NCI-H1694 treated with DMSO at 0.1 percent for 48 hours (cell line): ENCODE data around the gene MCM7.

Source experiments
- DNase-seq: peaks from one replicate; lab custom pipeline; 2025; lab: John Stamatoyannopoulos, UW

The MCM7 gene

GRCh38 chr7:100093925-100094486 is 7.2 kb downstream of the MCM7 start:
- no peak for DNase-seq

- DNase-seq: no peak
Observed at GRCh38 chr7:100093498-100093897, 7.7 kb downstream of the MCM7 start.

- no peak for DNase-seq
Observed at GRCh38 chr7:100093054-100093453, 8.1 kb downstream of the MCM7 start.

- no peak for DNase-seq
Observed at GRCh38 chr7:100091411-100092181, 9.6 kb downstream of the MCM7 start.

- no peak for DNase-seq
Observed at GRCh38 chr7:100090527-100091410, 10.4 kb downstream of the MCM7 start.

GRCh38 chr7:100089458-100090196 is 11.6 kb downstream of the MCM7 start:
- DNase-seq: no peak

- peak; percentile 24 for DNase-seq
Observed at GRCh38 chr7:100088621-100089457, 12.4 kb downstream of the MCM7 start, which contains the start of gene COPS6. COPS6 (plus strand) TSS chr7:100088969; CDS start chr7:100088991, 22 bp downstream.

GRCh38 chr7:100088095-100088620 is 13.0 kb downstream of the MCM7 start:
- no peak for DNase-seq

GRCh38 chr7:100087055-100087750 is 14.0 kb downstream of the MCM7 start:
- no peak for DNase-seq

- no peak for DNase-seq
Observed at GRCh38 chr7:100085515-100085914, 15.7 kb downstream of the MCM7 start.

GRCh38 chr7:100082978-100083377 is 18.2 kb downstream of the MCM7 start:
- no peak for DNase-seq

- peak; percentile 96 for DNase-seq
Observed at GRCh38 chr7:100081535-100082102, 19.6 kb downstream of the MCM7 start, which contains the start of gene ZNF3. ZNF3 (minus strand) TSS chr7:100081723; CDS start chr7:100077357, 4,366 bp downstream.

GRCh38 chr7:100080907-100081534 is 20.2 kb downstream of the MCM7 start:
- no peak for DNase-seq

- DNase-seq: no peak
Observed at GRCh38 chr7:100079024-100079560, 22.1 kb downstream of the MCM7 start.

- no peak for DNase-seq
Observed at GRCh38 chr7:100077205-100077604, 24.0 kb downstream of the MCM7 start.

- DNase-seq: no peak
Observed at GRCh38 chr7:100075418-100075817, 25.8 kb downstream of the MCM7 start.

- no peak for DNase-seq
Observed at GRCh38 chr7:100074841-100075240, 26.4 kb downstream of the MCM7 start.

GRCh38 chr7:100072462-100072861 is 28.7 kb downstream of the MCM7 start:
- no peak for DNase-seq
